Measurements from ENCODE around the gene NXPE1. TPM values are rescaled to one million over a fixed set of nuclear protein-coding genes. Genes with fewer than 3 reads are reported as not detected.

Gene NXPE1
- total RNA-seq, 1 donor from 2014 or later: 0.27 TPM

GRCh38 chr11:114566276-114566675, 6.6 kb upstream of the NXPE1 start:
- H3K27ac Mint-ChIP-seq: no peak overlapping the region
- no peaks in the 10 kb centered on the region for H3K9me3 Mint-ChIP-seq
- DNase-seq (ENCODE audit: extremely low spot score, unreplicated experiment): no peak
- no peaks in the 10 kb centered on the region for H3K36me3 Mint-ChIP-seq
- H3K4me1 Mint-ChIP-seq (ENCODE audit: unreplicated experiment): no peaks in the 10 kb centered on the region
- no peak for TF ChIP-seq CTCF (conservative IDR thresholded peaks at IDR 0.05)
- no peaks in the 10 kb centered on the region for H3K27me3 Mint-ChIP-seq
- H3K4me3 Mint-ChIP-seq: no peak overlapping the region

- DNase-seq (ENCODE audit: extremely low spot score, unreplicated experiment): no peak
- no peak for TF ChIP-seq CTCF (conservative IDR thresholded peaks at IDR 0.05)
- no peaks in the 10 kb centered on the region for H3K36me3 Mint-ChIP-seq
- H3K4me1 Mint-ChIP-seq (ENCODE audit: unreplicated experiment): no peaks in the 10 kb centered on the region
- H3K9me3 Mint-ChIP-seq: no peaks in the 10 kb centered on the region
- H3K27ac Mint-ChIP-seq: no peak overlapping the region
- no peaks in the 10 kb centered on the region for H3K27me3 Mint-ChIP-seq
- H3K4me3 Mint-ChIP-seq: no peak overlapping the region
These were observed 5.2 kb upstream of the NXPE1 start for GRCh38 chr11:114564831-114565230.

- no peaks in the 10 kb centered on the region for H3K36me3 Mint-ChIP-seq
- no peaks in the 10 kb centered on the region for H3K9me3 Mint-ChIP-seq
- no peak overlapping the region for H3K27ac Mint-ChIP-seq
- TF ChIP-seq CTCF (conservative IDR thresholded peaks at IDR 0.05): no peak
- H3K4me1 Mint-ChIP-seq (ENCODE audit: unreplicated experiment): no peaks in the 10 kb centered on the region
- DNase-seq (ENCODE audit: extremely low spot score, unreplicated experiment): no peak
- H3K27me3 Mint-ChIP-seq: no peaks in the 10 kb centered on the region
- H3K4me3 Mint-ChIP-seq: no peak overlapping the region
These were observed 3.4 kb upstream of the NXPE1 start for GRCh38 chr11:114563077-114563476.

GRCh38 chr11:114562166-114562916, 2.7 kb upstream of the NXPE1 start:
- H3K27ac Mint-ChIP-seq: no peak overlapping the region
- H3K4me1 Mint-ChIP-seq (ENCODE audit: unreplicated experiment): no peaks in the 10 kb centered on the region
- no peaks in the 10 kb centered on the region for H3K36me3 Mint-ChIP-seq
- DNase-seq (ENCODE audit: extremely low spot score, unreplicated experiment): no peak
- H3K27me3 Mint-ChIP-seq: no peaks in the 10 kb centered on the region
- TF ChIP-seq CTCF (conservative IDR thresholded peaks at IDR 0.05): no peak
- H3K4me3 Mint-ChIP-seq: no peak overlapping the region
- no peaks in the 10 kb centered on the region for H3K9me3 Mint-ChIP-seq

GRCh38 chr11:114556135-114556534, 3.5 kb downstream of the NXPE1 start:
- no peak for DNase-seq (ENCODE audit: extremely low spot score, unreplicated experiment)
- Mint-ChIP-seq H3K4me1 (ENCODE audit: unreplicated experiment) (no peaks in the 10 kb centered on the region), H3K27ac (no peak overlapping the region), H3K4me3 (no peak overlapping the region), H3K36me3 (no peaks in the 10 kb centered on the region), H3K27me3 (no peaks in the 10 kb centered on the region), H3K9me3 (no peaks in the 10 kb centered on the region)
- TF ChIP-seq CTCF (conservative IDR thresholded peaks at IDR 0.05): no peak

Measured in type B pancreatic cell (in vitro differentiated cells).